NCI-H128 (cell line): ENCODE data around the gene PPFIA2.

Source experiments
- DNase-seq: peaks from one replicate; lab custom pipeline; 2025; ENCODE audit not compliant: unreplicated experiment; lab: John Stamatoyannopoulos, UW

The PPFIA2 gene

DNA sequence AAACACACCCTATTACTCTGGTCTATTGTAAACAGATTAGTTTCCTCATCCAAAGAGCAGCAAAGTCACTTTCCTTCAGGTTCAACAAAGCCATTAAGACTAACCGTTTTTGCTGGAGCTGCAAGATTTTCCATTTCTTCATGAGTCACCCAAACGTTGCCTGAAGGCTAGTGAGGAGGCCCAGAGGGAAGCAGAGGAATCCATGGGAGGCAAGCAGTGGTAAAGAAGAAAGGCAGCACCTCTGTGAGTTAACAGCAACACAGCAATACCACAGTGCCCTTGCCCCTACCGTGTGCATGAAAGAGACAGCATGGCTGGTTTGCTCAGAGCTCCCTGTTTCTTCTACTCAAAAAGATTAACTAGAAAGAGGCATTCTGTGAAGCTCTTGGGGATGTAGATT, 475.0 kb downstream of the PPFIA2 start:
- DNase-seq: no peak

DNA sequence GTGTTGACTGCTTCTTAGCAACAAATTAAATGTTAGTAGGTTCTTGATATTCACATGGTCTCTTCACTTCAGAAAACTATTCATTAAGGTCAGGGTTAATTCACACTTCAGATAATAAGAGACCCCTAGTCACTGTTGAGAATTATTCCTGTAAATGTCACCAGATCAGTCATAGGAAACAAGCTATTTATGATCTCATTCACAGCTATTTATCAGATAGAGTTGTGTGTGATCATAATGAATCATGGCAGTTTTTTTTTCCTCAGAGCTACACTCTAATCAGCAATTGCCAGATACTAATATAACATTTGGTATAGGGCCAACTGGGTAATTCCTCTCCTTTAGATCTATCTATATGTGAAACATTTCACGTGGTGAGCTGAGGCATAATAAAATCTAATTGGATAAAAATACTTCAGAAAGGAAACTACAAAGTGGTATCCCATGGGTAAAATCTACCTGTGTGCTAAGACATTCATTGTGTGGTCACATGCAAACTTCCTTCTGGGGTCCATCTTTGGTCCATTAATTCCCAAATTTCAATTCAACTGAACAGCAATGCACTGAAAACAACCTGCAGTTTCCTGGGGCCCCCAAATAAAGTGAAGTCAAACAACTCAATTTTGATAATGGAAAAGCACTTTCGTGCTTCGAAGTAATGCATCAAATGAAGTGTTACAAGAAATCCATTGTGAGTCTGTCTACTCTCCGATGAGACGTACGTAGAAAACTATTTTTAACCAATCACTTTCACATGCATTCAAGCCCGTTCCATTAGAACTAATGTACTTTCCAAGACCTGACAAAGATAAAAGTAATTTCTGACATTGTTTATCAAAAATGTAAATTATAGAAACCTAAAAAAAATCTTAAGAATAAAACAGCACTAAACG, 484.3 kb downstream of the PPFIA2 start:
- DNase-seq: peak; percentile 14

DNA sequence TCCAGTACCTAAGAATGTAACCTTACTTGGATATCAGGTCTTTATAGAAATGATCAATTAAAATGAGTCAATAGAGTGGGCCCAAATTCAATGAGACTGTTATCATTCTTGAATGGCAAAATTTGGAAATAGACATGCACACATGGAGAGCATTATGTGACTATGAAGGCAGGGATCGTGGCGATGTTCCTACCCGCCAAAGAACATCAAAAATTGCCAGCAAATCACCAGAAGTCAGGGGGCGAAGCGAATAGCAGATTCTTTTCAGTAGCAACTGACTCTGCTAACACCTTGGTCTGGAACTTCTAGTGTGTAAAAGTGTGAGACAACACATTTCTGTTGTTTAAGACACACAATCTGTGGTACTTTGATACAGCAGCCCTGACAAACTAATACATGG, 488.8 kb downstream of the PPFIA2 start:
- DNase-seq: no peak

DNA sequence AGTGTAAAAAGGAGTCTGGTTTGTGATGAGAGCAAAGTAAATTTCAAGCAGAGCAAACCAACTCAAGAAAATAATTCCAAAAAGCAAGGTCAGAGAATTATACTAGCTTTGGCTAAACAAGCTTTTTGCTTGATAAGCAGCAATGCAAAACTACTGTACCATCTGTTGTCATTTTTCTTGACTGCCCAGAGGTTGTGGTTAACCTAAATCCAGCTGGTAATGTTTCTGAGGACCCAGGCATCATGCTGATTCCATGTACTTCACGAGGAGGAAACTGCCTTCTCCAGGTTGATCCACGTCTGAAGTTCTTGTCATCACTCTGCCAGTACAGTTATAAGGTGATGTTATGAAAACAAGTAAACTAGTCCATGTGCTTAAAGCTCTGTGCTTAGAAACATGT, 496.1 kb downstream of the PPFIA2 start:
- no peak for DNase-seq

DNA sequence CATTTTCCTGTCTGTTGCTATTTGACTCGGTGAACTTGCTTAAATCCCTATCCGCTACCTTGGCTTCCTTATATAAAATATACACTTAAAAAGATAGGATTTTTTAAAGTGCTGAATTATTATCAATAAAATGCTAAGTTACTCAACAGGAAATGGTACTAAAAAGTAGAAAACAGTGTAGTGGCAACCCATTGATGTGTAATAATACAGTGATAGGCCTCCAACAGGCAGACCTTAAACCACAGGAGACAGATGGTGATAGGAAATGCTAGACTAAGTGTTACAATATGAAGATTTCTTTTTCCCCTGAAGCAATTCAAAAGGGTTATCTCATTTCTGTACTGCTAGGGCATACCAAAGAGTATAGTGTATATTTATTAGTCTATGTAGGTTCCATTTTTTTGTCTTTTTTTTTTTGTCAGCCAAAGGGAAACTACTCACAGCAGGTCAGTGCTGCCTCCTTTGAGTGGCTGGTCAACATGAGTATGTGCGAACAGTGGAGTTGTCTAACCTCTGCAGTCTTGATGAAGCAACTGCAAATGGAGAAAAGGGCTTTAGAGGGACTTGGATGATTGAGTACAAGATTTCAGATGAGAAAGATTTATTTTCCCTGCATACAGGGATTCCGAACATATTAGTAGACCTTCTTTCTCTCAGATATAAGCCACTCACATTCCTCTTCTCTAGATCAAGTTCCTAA, 497.5 kb downstream of the PPFIA2 start:
- DNase-seq: no peak

DNA sequence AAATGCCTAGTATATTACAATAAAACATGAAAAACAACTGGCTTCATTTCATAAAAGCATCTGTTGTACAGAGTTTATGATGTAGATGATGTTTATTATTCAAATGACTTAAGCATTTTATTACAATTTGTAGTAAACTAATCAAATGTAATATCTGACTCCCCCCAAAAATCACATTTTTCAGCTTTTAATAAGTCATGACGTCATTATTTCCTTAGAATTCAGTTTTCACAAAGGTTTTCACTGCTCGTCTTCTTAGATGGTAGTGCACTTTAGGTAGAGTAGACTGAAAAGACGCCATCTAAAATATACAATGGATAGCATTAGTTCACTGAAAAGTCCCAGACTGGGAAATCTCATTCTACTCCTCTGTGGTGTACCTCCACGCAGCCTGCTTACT, 499.8 kb downstream of the PPFIA2 start:
- DNase-seq: no peak

DNA sequence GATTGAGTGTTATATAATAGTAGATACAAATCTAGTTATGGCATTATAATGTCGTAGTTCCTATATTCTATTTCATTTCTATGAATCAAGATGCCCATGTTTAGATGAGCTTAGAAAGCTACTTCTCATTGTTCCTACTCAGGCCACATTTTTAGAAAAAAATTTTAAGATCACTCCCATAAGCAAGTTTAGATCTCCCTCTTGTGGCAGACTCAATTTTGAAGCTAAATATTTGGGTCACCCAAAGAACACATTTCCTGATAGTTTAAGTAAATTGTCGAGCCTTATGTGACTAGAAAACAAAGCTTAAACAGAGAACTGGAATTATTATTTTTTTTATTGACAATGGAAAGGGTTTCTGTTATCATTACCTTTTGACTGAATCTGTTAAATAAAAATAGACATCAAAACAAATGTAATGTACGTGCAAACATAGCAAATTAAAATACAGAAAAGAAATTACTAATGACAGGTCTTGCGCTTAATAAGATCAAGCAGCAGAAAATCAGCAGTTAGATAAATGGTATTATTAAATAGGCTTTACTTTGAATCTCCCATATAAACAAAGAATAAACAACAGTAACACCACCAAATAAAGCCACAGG, 501.1 kb downstream of the PPFIA2 start:
- DNase-seq: peak; percentile 62

DNA sequence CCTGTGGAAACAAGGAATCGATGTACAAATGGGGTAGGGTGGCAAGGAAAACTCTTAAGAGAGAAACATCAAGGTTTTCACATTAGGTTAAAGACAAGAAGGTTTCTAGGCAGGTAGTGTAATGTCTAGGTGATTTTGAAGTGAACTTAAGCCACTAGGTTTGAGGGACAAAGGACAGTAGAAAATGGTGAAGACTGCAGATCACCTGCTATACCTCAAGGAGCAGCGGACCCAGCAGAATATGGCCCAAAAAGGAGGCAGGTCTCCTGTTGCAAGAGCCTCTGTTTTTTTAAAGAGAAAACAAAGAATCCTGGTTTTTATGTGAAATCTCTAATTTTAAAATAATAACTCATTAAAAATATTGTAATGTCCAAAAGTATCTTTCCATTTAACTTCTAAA, 503.2 kb downstream of the PPFIA2 start:
- no peak for DNase-seq

DNA sequence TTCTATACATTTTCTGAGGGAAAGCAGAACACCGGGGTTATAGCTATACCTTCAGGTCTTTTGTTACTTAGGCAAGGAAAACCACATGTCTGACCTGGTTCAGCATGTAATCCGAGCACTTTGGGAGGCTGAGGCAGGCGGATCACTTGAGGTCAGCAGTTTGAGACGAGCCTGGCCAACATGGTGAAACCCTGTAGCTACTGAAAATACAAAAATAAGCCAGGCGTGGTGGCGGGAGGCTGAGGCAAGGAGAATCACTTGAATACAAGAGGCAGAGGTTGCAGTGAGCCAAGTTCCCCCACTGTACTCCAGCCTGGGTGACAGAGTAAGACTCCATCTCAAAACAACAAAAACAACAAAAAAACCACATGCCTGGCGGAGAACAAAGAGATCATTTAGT, 503.7 kb downstream of the PPFIA2 start:
- DNase-seq: no peak

DNA sequence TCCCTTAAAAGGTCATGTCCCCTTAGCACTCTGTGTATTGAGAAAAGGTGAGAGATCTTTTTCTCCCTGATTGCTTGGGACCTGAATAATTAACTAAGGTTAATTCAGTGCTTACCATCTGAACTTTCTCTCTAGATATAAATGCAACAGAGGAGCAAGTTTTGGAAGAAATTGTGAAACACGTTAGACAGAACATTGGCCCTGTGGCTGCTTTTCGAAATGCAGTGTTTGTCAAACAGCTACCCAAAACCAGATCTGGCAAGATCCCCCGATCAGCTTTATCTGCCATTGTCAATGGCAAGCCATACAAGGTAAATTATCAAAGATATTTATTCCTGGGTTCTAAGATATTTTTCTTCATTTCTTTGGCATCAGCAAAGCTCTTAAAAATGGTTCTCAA, 505.8 kb downstream of the PPFIA2 start:
- no peak for DNase-seq

DNA sequence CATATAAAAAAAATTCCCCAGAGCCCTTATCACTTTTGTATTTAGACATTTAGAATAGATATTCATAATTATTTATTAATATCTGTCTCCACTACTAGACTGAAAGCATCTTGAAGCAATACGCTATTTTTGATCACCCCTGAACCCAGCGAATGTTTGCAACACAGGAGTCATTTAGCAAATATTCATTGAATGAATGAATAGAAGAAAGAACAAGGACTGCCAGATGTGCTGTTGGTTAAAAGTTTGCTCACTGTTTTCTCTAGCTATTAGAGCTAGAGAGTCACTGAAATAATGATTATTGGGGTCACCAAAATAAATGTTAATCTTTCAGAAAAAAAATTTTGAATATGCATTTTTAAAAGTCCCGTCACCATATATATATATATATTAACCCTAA, 506.9 kb downstream of the PPFIA2 start:
- DNase-seq: no peak

DNA sequence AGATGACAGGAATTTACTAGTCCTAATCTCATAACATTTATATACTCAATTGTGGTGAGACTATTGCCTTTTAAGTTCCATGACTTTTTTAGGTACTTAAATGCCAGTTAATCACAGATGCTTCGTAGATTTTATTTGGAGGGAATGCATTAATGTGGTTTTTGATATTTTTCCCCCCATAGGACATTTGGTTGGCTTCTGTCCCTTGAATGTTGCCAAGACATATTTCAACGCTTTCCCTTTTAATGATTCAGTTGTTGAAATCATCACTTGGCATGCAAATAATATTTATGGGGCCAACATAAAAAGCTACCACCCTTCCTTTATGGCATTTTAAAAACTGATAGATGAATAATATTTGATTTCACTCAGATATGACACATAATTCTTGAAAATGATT, 509.2 kb downstream of the PPFIA2 start:
- no peak for DNase-seq

DNA sequence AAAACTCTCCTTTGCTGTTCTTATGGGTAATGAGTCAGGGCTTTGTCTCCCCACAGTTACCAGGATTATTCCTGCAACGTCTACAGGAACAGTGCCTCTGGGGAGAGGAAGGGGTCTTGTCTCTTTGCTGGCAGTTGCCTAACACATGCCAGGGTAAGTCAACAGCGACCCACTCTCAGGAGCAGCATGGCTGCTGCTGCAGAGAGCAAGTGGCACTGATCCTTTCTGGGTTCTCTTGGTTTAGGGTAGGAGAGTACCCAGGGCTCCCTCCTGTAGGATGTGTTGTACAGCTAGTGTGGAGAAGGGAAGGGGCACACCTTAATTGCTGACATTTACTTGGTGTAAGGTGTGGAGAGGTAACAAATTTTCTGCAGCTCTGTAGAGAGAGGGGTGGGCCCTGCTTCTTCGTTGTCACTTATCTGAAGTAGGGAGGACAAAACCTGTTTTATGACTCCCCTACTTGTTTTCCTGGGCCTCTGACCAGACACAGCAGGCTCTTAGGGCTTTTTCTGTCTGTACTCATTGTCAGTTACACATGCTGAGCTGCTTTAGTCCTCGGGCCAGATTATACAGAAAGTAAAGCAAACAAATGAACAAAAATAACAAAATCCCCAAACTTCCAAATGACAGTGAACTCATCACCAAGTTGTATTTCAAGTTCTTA, 513.1 kb downstream of the PPFIA2 start:
- no peak for DNase-seq

DNA sequence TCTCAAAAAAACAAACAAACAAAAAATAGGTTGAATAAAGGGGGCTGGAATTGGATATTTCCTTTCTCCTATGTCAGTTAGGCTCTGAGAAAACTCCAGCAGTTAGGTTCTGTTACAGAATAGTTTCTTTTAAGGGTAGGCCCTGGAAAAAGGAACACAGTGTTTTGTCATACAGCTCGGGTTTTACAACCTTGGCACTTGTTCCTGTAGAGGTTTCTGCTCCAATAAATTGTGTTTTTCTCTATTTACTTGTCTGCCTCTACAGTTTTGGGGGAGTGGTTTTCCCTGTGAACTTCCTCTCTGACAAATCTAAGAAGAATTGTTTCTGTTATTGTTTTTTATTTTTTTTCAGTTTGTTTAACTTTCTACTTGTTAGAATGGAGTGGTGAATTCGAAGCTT, 513.7 kb downstream of the PPFIA2 start:
- no peak for DNase-seq

DNA sequence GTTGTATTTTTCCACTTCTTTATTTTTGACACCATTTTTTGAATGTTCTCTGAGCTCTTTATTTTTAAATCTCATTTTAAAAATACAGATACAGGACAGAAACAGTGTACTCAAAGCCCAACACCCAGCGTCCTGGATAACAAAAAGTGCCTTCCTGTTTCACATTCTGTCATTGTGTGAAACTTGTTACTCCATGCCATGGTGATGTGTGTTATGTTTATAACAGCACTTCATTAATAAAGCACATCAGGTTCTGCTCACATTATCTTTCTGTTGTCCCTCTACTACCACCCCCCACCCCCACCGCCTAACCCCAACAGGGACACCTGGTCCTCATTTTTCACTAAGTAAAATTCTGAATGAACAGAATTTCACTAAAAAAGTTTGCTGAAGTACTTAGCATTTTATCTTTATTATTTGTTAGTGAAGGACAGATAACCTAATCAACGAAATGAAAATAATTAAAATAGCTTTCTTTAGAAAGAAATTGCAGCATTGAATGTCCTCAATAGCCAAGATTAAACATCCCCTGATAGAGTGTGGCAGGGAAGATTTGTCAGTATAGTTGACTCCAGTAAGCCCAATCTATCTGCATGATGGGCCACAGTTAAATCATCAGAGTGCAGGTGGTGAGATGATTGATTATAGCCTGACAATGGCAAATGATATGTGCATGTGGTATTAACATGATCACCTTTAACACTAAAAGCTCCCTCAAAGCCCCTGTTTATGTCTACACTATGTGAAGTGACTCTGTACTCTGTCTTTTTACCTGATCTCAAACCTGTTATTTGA, 527.4 kb downstream of the PPFIA2 start:
- DNase-seq: no peak

DNA sequence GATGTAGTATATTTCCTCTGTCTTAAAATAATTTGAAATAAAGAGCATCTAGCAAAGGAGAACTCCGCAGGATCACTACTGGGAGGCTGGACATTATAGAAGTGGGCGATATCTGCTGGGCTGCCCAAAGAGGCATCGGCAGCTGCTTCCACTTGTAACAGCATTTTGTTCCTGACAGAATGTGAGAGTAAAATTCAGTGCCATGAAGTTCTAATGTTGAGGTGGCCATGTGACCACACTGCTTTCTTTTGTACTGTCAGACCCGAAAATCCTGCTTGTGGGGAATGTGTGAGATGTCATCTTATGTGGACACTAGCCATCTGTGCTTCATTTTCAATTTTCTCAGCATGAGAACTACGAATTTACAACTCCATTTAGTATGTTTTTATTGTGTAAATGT, 529.4 kb downstream of the PPFIA2 start:
- no peak for DNase-seq

DNA sequence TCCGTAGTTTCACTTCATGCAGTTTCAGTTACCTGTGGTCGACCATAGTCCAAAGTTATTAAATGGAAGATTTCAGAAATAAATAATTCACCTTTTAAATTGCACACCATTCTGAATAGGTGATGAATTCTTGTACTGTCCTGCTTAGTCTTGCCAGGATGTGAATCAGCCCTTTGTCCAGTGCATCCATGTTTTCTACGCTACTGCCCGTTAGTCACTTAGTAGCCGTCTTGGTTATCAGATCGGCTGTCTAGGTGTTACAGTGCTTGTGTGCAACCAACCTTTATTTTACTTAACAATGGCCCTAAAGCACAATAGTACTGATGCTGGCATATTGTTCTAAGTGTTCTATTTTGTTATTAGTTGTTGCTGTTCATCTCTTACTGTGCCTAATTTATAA, 534.5 kb downstream of the PPFIA2 start:
- no peak for DNase-seq

DNA sequence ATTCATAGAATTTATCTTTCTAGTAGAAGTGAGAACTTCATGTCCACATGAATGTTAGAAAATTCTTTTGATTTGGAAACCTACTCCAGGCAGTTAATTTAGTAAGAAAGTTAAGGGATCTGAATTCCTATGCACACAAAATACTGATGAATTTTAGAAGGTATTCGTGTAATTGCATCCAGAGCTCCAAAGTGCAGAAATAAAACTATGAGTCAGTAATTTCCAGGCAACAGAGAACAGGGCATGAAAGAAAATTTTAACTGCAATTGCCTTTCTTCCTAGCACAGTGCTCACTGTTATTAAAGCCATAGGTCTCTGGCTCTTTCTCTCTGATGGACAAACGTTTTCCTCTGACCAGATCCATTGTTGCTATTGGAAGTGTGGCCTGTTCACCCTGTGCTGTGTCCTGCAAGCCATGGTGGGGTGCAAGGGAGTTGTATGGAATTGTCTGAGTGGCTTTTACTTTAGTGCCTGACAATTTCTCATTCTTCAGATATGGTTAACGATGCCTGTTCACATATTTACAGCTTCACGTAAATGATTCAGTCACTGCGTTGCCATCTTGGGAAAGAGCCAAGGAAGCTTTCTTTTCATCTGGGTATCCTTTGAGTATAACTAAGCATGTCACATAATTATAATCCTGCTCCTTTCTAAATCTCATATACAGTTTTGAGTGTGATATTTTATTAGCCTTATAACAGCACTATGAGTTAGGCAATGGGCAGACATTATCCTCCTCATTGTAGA, 536.1 kb downstream of the PPFIA2 start:
- DNase-seq: no peak

DNA sequence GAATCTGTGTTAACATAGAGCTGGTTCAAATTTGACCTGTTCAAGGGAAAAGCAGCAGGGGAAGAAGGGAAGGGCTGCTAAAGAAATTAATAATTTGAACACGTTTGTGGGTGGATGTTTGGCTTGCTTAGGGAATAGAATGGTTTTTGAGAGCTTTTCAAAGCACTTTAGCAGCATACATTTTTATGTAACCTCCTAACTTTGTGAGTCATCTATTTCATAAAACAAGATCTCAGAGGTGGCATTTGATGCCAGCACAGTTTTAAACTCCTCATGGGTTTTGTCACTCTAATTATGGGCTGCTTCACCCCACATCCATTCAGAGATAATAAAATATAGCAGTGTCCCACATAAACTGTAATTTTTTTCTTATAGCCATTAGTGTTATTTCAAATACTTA, 537.5 kb downstream of the PPFIA2 start:
- no peak for DNase-seq

DNA sequence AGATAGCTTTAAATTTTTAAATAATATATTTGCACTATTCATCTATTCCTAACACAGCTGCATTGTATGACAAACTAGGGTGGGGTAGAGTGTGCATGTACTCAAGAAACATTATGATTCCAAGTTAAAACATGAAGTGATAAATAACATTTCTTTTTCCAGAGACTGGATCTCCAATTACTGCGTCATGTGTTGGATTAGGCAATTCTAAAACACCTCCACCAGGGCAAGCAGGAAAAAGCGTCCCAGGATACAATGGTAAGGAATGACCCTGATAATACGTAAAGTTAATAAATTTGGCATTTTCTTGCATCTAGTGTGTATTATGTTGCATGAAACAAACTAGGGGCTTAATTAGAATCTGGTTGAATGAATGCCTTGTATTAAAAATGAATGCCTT, 542.4 kb downstream of the PPFIA2 start:
- no peak for DNase-seq
